GM19099 (cell line): ENCODE measurements around the gene CFAP74.

Experiments used
- POLR2A ChIP-seq: IDR thresholded peaks from 3 replicates; pipeline ENCODE4 v1.6.1; 2011; ENCODE audit warnings: low read depth; ENCODE audit not compliant: insufficient read length; ENCODE audit errors: extremely low read depth

The CFAP74 gene

GRCh38 chr1:1928231-1929101, 75.1 kb downstream of the CFAP74 start:
- no peak for TF ChIP-seq POLR2A

GRCh38 chr1:1927751-1928150, 75.8 kb downstream of the CFAP74 start:
- no peak for TF ChIP-seq POLR2A

GRCh38 chr1:1926886-1927660, 76.5 kb downstream of the CFAP74 start:
- no peak for TF ChIP-seq POLR2A

- no peak for TF ChIP-seq POLR2A
Observed at GRCh38 chr1:1926346-1926811, 77.2 kb downstream of the CFAP74 start.

GRCh38 chr1:1925437-1926345, 77.9 kb downstream of the CFAP74 start:
- TF ChIP-seq POLR2A = no peak

GRCh38 chr1:1924849-1925248, 78.7 kb downstream of the CFAP74 start:
- TF ChIP-seq POLR2A = no peak

GRCh38 chr1:1924386-1924785, 79.2 kb downstream of the CFAP74 start:
- no peak for TF ChIP-seq POLR2A

- no peak for TF ChIP-seq POLR2A
Observed at GRCh38 chr1:1922956-1923833, 80.4 kb downstream of the CFAP74 start.

GRCh38 chr1:1922702-1922955, 81.0 kb downstream of the CFAP74 start:
- TF ChIP-seq POLR2A = no peak

- no peak for TF ChIP-seq POLR2A
Observed at GRCh38 chr1:1921901-1922701, 81.5 kb downstream of the CFAP74 start.

GRCh38 chr1:1921459-1921862, 82.1 kb downstream of the CFAP74 start:
- no peak for TF ChIP-seq POLR2A

- TF ChIP-seq POLR2A = no peak
Observed at GRCh38 chr1:1920608-1921458, 82.8 kb downstream of the CFAP74 start.

GRCh38 chr1:1920057-1920607, 83.5 kb downstream of the CFAP74 start:
- TF ChIP-seq POLR2A = no peak
